COLO668 (cell line): Measurements from ENCODE around the gene QRSL1.
"Not testable (repeated sequence)": the region's sequence is repeated elsewhere in the genome, so short reads cannot be mapped to it uniquely, and the experiment has no call there.

Experiments
- DNase-seq: peaks from one replicate; lab custom pipeline; 2025; ENCODE audit not compliant: unreplicated experiment; lab: John Stamatoyannopoulos, UW

The QRSL1 gene

GRCh38 chr6:106674541-106675229 is 45.3 kb downstream of the QRSL1 start:
- DNase-seq, result no peak

DNA sequence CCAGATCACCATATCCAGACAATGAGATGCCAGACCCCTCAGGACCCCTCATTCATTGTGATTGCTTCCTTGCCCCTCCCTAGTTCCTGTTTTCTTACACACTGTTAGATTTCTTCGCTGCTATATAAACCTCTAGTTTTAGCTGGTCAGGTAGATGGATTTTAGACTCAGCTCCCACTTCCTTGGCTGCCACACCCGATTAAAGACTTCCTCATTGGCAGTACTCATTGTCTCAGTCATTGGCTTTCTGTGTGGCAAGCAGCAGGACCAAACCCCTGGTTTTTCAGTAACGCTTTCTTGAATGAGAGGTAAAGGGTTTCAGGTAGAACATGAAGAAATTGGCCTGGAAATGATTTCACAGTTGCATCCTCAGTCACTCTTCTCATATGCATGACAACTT is 47.9 kb downstream of the QRSL1 start:
- no peak for DNase-seq

- no peak for DNase-seq
Measured at GRCh38 chr6:106684011-106684410, 54.6 kb downstream of the QRSL1 start.

DNA sequence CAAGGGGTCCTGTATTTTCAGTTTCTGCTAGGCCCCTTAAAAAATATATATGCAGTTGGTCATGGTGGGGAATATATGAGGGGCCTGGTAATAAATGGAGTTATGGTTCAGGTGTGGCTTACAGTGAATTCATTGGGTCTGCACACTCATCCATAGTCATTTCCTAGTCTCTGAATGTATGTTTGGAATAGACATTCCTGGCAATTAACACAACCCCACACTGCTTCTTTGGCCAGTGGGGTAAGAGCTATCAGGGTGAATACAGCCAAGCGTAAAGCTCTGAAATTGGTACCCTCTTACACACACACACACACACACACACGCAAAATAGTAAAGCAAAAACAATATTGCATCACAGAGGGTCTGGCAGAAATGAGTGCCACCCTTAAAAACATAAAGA is 56.5 kb downstream of the QRSL1 start:
- DNase-seq, result no peak

DNA sequence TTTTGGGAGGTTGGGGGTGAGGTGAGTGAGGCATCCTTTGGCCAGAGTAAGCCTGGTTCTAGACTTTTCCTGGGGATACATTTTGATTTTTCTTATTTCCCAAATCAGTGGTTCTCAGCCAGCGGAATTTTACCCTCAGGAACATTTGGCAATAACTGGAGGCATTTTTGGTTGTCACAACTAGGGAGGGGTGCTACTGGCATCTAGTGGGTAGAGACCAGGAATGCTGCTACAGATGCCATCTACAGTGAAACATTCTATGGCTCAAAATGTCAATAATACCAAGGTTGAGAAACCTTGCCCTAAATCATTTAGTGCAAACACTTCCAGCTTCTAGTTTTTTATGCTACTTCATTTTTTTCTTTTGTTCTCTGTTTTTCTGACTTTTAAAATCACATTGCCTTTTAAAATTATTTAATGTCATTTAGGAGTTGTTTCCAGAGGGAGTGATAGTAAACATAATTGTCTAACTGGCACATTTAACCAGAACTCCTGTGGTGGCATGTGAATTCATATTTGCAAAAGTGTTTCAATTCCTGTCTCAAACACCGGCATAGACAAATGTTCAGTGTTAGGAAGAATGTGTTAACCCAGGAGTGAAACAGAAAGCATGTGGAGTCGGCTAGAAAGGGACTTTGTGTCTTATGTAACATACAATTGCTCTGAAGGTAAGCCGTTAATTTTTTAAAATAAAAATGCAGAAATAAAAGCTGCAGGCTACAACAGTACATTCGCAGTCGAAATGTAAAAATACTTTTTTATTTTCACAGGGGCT is 59.0 kb downstream of the QRSL1 start:
- no peak for DNase-seq

GRCh38 chr6:106692112-106692818 is 62.9 kb downstream of the QRSL1 start:
- no peak for DNase-seq

DNA sequence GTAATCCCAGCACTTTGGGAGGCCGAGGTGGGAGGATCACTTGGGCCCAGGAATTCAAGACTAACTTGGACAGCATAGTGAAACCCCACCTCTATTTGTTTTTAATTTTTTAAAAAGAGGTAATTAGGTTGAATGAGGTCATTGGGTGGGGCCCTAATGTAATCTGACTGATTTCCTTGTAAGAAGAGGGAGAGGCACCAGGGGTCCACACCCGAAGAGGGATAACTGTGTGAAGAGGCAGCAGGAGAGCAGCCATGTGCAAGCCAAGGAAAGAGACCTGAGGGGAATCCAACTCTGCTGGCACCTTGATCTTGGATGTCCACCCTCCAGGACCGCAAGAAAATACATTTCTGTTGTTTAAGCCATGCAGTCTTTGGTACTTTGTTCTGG is 63.4 kb downstream of the QRSL1 start:
- no peak for DNase-seq

DNA sequence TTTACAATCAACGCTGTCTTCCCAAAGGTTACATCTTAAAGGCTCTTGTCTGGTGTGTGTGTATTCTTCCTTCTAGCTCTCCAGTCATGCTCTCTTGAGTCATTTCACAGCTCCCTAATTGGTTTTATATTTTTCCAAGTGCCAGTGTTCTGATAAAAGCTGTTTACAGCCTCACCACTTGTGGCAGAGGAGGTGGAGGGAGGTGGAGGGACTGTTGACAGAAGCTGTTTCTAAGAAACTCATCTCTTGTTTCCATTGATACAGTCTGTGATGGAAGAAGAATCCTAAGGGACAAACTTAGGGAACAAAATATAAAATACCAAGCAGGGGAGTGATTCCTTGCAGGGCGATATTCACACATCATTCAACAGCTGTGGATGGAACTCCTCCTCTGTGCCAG is 64.0 kb downstream of the QRSL1 start:
- no peak for DNase-seq

DNA sequence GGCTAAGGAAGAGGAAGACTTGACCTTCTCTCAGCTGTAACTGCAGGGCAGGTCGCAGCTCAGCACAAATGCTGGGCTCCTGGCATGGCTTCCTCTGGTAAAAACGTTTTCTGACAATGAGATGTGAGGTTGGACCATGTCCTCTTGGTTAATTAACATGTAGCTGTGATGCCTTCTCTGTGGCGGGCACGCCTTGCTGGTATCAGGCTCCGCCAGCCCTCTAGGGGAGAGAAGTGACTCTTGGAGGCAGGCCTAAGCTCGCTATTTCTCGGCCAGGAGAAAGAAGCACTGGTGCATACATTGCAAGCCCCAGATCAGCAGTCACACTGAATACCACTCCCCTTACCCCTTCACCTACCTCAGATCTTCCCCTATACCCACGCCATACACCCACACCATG is 65.0 kb downstream of the QRSL1 start:
- no peak for DNase-seq

DNA sequence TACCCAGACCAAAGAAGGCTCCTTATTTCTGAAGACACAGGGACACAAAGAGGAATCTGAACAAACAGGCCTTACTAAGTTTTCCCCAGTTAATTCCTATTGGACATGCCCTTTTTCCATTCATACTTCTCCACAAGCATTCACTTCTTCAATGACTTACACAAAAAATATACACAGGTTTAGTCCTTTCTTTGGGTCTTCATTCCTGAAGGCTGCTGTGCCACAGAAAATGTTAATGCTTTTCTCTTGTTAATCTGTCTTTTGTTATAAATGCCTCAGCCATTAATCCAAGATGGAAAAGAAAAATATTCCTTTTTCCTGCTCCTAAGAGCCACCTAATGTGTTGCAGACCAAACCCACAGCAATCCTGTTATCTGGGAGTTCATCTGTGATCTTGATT is 71.2 kb downstream of the QRSL1 start:
- no peak for DNase-seq

- not testable (repeated sequence) for DNase-seq
Measured at GRCh38 chr6:106701201-106701600, 71.8 kb downstream of the QRSL1 start.

- peak; percentile 29 for DNase-seq
Measured at GRCh38 chr6:106702046-106702445, 72.7 kb downstream of the QRSL1 start.

GRCh38 chr6:106702451-106703110 is 73.2 kb downstream of the QRSL1 start:
- peak; percentile 75 for DNase-seq

- DNase-seq, result no peak
Measured at GRCh38 chr6:106704327-106704726, 74.9 kb downstream of the QRSL1 start.

- no peak for DNase-seq
Measured at GRCh38 chr6:106705156-106705555, 75.8 kb downstream of the QRSL1 start.

DNA sequence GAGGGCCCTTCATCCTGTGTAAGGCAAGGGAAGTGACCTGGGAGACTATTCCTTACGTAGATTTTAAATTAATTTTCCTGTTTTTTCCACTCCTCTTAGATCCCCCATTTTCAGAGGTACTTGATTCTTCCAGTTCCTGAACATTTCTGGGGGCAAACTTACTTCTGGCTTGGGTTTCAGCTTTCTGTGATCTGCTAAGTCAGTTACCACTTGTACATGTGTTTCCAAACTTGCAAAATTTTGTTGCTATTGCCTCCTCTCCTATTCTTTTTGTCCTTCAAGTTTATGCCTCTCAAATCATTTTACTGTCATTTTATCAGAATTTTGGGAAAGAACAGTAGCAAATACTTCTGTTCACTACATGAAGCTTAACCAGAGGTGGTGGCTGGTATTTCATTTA is 81.2 kb downstream of the QRSL1 start:
- no peak for DNase-seq

DNA sequence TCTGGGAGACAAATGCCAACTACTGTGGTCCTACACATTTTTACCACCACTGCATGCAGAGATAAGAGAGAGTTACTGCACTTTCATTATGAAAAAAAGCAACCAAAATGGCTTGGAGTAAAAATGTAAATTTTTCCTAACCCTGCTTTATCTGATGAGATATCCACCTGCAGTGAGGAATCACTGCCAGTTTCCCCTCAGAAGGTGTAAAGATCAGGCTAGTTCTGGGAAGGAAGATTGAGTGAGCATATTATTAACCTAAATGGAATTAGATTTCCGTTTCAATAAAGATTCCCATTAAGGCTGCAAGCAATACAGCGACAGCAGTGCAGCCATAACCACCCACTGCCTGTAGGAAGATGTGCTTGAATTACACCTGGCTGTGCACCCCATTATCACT is 84.9 kb downstream of the QRSL1 start:
- DNase-seq, result no peak

DNA sequence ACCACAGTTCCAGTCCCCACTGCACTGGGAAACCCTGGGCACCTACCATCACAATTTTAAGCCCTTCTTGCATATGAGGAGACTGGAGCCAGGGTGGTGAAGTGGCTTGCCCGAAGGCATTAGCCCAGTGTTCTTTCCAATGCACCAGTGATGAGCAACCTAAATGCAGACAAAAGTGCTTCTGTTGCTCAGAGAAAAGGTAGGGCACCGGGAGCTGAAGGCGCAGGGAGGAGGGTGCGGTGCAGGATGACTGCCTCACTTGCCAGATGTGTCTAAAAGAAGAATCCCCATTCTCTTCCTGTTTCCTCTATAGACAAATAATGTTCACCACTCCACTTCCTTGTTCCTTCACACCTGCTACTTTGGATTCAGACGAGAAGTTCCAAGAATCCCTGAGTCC is 86.5 kb downstream of the QRSL1 start:
- no peak for DNase-seq

DNA sequence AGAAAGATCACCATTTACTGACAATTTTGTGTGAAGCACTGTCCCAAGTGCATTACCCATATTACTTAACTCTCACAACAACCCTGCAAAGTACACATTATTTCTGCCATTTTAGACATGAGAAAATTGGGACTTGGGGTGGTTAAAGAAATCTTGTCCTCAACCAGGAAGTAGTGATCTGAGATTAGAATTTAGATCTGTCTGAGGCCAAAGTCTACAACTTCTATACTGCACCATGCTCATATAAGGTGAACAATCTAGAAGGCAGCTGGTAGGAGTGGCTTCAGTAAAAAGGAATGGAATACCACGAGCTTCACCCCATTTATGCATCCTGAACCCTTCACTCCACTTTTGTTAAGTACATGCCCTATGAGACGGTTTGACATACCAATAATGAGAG is 87.6 kb downstream of the QRSL1 start:
- DNase-seq, result no peak
